ENCODE measurements around the gene CNOT4.
"Not testable (repeated sequence)": the region's sequence is repeated elsewhere in the genome, so short reads cannot be mapped to it uniquely, and the experiment has no call there.

The CNOT4 gene

DNA sequence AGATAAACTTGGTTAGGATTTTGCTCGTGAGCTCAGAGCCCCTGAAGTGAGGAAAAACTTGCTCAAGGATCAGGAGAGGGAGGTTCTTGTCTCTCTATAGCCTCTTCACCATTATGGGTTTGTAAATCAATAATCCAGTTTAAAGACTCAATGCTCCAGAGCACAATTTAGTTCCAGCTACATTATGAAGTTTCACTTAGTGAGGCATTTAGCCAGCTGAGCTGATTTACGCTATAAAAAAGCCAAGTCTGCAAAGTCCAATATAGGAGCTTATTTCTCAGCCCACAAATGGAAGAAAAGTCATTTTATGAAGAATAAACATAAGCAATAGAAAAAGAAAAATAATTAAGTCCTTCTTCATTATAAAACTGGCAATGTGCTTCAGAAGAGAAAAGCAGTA is 145.7 kb downstream of the CNOT4 start:
- no peak for DNase-seq (ENCODE audit: low spot score)

DNA sequence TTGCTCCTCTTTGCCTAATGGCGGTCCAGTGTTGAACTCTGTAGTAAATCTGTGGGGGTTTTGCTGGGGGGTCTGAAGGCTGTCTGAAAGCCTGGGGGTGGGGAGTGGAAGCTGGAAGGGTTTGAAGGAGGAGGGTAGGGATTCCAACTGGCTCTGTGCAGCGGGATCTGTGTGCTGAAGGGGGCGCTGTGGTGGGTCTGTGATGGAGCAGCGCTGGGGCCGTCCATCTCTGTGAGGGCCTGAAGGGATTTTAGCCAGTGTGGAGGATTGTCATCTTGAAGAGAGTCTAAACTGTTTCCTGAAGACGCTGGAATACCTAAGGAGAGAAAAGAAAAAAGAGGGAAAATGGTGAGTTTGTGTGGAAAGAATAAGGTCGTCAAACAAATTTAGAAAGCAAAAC is 147.0 kb downstream of the CNOT4 start:
- DNase-seq (ENCODE audit: low spot score), result no peak

DNA sequence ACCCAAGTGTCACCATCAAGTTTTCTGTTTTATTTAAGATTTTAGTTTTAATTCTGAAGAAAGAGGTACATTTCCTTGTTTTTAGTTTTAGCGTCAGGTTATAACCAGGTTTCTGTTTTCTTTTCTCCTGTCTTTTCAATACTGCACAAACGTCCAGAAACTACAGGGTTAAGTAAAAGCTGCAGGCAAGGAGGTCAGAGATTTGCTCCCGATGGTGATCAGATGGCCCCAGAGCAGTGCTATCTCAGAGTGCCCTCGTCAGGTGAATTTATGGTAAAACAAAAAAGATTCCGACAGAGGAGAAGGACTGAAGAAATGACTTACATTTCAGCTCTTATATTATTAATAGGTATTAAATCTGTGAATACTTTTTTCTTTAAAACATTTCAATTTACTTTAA is 148.1 kb downstream of the CNOT4 start:
- no peak for DNase-seq (ENCODE audit: low spot score)

DNA sequence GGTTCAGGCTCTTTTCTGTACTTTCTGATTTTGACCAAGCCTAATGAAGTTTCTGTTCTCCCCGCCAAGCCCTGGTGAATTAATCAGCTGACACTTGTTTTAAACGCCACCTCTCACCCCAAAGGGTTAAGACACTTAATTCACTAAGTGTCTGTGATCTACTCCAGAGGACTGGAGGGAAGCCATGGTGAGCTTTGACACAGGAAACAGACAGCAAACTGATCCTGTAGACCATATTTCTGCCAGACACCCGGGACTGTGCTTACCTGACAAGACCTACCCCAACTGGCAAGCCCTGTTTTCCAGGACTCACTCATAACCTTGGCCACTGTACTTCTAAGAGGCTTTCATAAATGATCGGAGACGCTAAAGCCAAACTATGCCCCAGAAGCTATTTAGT is 150.3 kb downstream of the CNOT4 start:
- no peak for DNase-seq (ENCODE audit: low spot score)

DNA sequence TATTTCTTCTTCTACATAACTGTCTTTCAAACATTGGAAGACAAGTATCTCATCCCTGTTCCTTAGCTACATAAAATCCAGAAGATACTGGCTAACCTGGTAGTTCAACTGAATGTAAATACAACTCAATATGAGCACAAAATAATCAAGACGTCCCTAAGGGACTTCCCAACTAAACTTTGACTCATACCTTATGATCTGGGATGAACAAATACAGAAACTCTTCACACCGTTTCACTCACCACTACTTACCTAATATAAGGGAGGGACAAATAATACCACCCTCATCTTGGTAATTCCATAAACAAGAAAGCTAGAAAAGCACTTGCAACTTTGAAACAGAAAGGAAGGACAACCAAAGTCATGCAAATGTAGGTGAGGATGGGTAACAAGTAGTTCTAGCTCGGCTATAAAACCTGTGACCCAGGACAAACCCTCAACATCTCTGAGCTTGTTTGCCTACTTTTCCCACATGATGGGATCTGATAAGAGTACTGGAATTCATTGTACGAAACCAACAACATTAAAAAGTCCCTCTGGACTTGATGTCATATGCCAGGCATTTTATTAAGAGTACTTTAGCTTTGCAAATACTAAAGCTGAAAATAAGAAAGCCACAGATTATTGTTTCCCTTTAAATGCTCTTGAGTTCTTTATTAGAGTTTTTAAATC is 154.4 kb downstream of the CNOT4 start:
- DNase-seq (ENCODE audit: low spot score), result no peak

DNA sequence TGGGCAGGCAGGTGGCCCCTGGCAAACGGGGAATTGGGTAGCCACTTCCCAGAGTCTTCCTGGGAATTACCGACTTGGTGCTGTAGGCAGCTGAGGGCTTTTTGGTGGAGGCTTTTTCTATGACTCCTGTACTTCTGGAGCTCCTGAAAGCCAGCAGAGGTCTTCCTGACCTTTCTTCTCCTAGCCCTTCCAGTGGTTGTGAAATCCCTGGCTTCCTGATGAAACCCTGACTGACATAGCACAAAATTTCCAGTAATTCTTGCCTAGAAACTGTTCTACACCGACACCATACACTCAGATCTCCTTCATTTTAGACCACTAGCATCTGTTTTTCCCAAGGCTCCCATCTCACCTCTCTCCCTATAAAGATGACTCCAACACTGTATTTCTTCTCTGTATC is 156.1 kb downstream of the CNOT4 start:
- DNase-seq (ENCODE audit: low spot score), result no peak

DNA sequence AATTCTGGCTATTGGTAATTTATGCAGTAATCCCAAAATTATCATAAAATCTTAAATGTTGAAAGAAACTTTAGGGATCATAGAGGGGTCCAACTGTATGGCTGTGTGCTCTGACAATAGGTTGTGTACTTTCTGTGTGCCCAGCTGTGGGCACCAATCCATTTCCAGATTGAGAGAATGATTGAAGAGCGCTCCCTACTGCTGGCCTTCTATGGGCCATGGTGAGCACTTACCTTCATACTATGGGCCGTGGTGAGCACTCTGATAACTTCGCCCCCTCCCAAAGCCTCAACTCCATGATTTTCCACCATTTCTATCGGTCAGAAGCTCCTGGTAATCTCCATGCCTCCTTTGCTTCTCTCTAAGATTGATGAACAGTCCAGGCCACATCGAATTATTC is 157.6 kb downstream of the CNOT4 start:
- DNase-seq (ENCODE audit: low spot score), result no peak

DNA sequence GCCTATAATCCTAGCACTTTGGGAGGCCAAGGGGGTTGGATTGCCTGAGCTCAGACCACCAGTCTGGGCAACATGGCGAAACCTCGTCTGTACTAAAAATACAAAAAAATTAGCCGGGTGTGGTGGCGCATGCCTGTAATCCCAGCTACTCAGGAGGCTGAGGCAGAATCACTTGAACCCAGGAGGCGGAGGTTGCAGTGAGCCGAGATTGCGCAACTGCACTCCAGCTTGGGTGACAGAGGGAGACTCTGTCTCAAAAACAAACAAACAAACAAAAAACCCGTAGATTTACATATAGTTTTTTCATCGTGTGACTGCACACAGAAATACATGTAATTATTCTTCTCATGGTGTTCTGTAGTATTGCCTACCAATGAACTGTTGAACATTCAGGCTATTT is 158.8 kb downstream of the CNOT4 start:
- DNase-seq (ENCODE audit: low spot score), result not testable (repeated sequence)

DNA sequence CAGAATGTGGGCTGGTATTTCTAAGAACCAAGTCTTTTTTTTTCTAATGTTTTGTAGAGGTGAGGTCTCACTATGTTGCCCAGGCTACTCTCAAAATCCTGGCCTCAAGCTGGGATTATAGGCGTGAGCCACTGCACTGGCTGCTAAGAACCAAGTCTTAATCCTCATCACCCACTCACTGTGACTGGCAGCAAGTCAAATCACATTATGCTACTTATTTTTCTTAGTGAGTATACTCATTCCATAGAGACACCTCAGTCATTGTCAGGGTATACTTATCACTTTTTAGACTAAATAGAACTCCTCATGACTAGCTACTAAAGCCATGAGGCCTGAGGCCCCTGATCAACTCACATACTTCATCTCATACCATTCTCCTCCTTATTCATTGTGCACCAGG is 160.2 kb downstream of the CNOT4 start:
- DNase-seq (ENCODE audit: low spot score), result no peak

DNA sequence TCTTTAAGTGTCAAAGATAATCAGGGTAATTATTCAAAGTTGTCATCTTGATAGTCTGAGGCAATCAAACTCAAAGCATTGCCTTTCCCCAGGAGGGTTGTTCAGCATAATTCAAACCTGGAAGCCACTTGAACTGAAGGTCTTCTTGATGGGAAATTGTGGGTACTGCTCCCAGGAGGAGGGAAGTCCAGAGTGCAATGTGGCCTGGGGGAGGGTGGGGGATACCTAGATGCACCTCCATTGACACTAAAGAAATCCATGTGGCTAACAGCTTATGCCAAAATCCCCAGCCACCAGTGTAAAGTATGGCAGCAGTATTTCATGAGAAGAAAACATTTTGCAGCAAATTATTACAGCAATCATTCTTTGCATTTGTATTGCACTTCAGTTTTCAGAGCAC is 161.4 kb downstream of the CNOT4 start:
- DNase-seq (ENCODE audit: low spot score), result no peak

DNA sequence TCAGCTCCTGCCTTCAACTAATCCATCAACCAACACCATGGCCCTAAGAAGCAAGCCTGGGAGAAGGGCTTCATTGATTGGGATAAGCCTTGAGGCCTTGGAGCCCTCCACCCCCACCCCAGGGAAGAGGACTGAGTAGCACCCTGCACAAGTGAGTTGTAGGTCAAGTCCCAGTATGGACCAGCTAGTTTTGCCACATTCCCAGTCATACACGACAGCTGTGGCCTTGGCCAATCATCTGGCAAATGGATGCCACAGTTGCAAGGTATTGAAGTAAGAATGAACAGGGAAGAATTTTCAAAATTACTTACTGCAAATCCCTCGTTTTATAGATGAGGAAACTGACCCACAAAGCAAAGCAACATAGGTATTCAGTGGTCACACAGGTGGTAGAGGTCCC is 166.5 kb downstream of the CNOT4 start:
- no peak for DNase-seq (ENCODE audit: low spot score)

DNA sequence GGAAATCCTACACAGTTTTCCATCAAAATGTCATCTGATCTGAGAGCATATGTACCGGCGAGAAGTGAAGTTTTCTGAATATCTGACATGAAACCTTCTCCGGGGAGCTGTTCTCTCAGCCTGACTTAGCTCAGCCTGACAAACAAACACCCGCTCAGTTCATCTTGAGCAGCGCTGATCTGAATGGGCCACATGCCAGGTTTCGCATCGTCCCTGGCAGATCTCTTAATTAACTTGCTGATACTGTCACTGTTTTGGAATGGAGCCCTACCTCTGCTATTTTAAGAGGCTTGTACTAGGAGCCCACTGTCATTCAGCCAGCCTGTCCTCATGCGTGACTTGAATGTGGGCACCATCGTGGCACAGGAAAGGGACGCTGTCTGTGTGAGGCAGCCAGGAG is 167.0 kb downstream of the CNOT4 start:
- DNase-seq (ENCODE audit: low spot score), result no peak

DNA sequence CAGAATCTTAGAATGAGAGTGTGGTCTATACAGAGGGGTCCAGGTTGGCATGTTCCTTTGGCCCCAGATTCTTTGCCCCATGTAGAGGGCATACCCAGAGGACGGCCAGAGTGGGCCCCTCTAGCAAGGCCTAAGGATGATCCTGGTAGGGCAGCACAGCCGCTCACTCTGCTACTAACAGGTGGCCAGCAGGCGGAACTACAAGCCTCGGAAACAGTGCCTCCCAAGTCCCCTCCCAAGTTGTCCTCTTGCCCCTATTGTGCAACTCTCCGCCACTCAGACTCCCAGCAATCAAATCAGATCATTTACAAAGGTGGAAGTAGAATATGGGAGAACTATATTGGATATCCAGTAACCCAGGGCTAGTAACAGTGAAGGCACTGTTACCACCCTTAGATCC is 168.9 kb downstream of the CNOT4 start:
- no peak for DNase-seq (ENCODE audit: low spot score)

DNA sequence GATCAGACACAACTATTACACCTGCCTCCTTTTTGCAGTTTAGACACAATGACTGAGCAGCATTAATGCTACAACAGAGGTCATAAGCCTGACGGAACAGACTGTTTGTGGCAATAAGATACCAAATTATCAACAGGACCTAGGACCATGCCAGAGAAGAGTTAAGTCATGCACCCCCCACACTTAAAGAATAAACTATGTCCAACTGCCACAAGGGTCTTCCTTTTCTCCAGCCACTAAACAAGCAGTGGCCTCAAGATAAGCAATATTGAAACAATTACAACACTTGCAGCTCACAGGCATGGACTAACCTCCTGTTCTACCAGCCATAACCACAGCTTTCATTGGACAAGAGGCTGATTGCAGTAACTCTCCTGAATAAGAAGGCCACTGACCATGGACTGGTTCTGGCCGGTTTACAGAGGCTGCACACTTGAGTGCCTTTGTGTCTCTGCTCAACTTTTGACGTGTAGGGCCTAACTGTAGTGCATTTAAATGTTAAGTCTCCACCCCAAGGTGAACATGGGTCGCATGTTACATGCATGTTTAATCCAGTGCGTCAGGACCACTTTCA is 171.8 kb downstream of the CNOT4 start:
- DNase-seq (ENCODE audit: low spot score), result no peak

DNA sequence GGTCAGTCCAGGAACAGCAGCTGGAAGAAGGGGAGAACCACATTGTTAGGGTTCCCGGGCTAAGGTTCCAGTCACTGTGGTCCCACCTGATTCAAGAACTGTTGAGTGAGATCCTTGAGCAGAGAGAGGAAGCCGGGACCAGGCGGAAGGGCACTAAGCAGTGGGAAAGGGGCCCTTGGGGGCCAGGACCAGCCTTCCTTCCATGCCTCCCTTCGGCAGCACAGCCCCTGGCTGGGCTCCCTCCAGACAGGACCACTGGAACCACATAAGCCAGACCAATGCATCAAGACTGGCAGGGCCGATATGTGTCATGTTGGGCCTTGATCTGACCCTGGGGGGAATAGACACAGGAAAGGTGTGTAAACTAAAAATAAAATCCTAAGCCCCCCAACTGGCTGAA is 172.4 kb downstream of the CNOT4 start:
- no peak for DNase-seq (ENCODE audit: low spot score)

DNA sequence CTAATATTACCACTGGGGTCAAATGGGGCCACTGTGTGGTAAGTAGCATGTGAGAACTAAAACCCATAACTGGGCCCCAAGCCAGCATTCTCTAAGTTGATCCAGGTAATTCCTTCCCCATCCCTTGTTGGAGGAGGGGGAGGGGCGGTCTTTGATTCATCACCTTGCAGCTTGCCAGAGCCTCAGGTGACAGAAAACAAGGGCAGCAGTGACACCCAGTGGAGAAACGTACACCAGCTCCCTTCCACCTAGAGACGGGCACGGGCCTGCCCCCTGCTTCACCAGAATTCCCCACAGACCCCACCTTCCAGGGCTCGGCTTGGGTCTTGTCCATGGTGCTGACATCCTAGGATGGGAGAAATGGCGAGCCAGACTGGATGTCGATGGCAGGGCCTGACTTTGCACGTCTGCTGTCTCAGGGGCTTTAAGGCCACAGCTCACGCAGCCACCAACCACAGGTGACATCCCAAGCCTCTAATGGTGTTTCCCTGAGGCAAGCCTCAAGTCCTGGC is 174.2 kb downstream of the CNOT4 start:
- DNase-seq (ENCODE audit: low spot score), result peak; percentile 75

DNA sequence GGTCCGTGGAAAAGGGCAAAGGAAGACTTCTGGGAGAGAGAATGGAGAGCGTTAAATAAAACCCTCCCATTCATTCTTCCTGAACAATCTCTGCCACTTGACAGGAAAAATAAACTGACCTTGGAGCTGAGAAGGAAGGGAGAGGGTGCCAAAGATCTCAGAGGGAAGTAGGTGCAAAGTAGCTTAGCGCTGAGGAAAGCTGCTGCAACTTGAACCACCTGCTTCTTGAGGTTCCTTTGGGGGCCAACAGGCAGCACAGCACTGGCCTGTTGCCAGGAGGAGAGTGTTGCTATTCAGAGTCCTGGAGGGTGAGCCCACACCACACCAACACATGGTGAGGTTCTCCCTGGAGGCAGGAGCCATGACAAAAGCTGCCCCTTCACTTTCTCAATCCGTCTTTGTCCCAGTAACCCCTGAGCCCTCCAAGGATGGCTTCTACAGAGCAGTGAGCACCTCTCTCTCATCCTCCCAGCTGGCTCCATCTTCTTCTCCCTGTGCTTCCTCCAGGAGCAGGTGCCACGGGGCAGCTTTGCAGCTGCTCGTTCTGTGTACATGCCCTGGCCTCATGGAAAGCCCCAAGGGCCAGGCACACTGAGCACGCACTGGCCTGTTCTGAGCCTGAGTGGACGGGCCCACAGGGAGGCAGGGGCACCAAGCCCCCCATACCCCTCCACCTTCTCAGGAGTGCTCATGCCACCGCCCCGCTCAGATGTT is 174.9 kb downstream of the CNOT4 start:
- DNase-seq (ENCODE audit: low spot score), result no peak

DNA sequence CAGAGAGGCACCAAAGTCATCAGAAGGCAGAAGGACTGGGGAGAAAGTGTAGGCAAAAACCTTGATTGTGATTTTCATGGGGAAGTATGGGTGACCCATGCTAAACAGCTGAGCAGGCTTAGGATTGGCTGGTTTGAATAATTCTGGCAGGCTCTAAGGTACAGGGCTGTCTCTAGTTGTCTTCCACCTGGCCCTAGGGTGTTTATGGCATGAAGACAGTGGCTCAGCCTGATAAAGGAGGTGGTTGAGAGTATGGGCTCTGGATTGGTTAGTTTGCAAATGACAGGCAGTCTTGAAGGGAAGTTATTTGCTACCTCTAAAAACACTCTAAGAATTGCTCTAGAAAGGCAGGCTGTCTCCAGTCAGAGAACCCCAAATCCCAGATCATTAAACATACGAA is 176.0 kb downstream of the CNOT4 start:
- no peak for DNase-seq (ENCODE audit: low spot score)

DNA sequence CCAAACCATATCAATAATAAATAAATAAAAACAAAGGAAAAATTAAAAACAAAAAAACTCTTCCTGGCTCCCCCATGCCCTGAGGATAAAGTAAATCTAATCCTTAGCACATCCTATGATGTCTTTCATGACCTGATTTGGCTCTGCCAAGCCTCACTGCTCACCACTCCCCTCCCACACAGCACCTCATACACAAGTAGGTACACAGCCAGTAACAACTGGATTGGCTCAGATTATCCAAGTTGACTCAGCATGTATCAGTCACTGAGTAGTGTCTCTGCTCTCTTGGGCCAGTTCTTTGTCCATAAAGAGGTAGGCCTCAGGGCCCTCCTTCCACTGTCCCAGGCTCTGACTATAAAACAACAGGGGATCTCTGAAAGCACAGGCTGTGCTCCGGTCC is 176.7 kb downstream of the CNOT4 start:
- DNase-seq (ENCODE audit: low spot score), result no peak

DNA sequence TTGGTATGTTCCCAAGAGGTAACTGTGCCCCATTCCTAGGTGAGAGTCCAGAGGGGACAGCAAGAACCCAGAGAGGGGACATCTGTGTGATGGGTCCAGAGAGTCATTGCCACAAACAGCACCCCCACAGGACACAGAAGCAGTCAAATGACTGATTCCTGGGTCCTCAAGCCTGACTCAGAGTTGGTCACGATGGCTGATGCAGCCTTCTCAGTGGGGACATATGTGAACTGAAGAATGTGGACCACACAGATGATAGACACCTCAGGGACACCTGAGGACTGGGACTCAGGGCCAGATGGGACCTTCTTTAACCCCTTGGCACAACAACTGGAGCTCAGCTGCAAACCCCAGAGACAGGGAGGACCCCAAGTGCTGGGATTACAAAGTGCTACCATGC is 179.8 kb downstream of the CNOT4 start:
- DNase-seq (ENCODE audit: low spot score), result no peak

DNA sequence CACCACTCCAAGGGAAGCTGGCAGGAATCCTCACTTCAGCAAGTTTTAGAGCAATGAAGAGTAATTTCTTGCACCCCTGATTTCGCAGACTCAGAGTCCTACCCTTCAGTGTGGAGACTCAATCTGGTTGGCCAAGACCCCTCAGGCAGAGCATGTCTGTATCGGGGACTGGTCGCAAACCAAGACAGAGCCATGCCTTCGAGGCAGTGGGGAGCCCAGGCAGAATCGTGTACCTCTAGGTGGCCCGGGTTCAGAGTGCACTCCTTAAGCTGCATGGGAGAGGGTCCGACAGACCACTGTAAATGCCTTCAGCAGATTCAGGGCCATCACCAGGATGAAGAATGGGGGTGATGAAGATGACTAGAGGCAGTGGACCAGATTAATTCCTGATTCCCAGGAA is 181.4 kb downstream of the CNOT4 start:
- no peak for DNase-seq (ENCODE audit: low spot score)

DNA sequence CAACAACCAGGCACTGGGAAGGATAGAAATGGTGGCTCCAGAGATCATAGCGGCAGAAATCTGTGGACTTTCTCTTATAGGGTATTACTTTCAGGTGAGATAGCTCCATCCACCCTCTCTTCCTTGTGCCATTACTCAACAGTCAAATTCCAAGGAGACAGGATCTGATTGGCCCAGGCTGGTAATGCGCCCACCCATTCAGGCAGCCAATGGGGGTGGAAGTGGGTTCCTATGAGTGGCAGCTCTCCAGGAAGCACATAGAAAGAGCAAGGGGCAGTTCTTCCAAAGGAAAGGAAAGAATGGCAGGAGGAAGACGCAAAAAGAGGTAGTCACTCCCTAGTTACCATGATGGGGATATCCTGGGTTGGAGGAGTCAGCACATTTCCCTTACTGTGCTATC is 181.8 kb downstream of the CNOT4 start:
- no peak for DNase-seq (ENCODE audit: low spot score)

DNA sequence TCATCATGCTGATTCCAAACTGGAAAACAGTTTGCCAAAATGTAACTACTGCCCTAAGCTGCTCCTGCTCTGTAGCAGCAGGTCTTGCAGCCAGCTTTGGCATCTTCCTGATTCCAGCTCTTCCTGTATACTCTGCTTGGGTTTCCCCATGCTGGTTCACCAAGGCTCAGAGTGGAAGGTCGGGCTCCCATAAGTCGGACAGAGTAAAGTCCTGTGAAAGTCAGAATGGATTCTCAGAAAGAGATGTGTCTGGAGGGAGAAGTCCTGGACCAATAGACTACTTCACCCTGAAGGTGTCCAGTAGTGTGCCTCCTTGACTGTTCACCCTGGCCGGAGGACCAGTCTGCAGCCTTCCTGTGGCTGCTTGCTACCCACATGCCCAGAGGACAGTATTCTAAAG is 182.4 kb downstream of the CNOT4 start:
- no peak for DNase-seq (ENCODE audit: low spot score)

Data from LoVo (cell line).